ENCODE data around the gene GPR162. TPM values are rescaled to one million over a fixed set of nuclear protein-coding genes. Genes with fewer than 3 reads are reported as not detected.

The GPR162 gene, protein sequence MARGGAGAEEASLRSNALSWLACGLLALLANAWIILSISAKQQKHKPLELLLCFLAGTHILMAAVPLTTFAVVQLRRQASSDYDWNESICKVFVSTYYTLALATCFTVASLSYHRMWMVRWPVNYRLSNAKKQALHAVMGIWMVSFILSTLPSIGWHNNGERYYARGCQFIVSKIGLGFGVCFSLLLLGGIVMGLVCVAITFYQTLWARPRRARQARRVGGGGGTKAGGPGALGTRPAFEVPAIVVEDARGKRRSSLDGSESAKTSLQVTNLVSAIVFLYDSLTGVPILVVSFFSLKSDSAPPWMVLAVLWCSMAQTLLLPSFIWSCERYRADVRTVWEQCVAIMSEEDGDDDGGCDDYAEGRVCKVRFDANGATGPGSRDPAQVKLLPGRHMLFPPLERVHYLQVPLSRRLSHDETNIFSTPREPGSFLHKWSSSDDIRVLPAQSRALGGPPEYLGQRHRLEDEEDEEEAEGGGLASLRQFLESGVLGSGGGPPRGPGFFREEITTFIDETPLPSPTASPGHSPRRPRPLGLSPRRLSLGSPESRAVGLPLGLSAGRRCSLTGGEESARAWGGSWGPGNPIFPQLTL
- total RNA-seq: 41.1 and 51.0 TPM in 2 replicates
- 29.2 and 38.6 TPM in 2 replicates for polyA plus RNA-seq

DNA sequence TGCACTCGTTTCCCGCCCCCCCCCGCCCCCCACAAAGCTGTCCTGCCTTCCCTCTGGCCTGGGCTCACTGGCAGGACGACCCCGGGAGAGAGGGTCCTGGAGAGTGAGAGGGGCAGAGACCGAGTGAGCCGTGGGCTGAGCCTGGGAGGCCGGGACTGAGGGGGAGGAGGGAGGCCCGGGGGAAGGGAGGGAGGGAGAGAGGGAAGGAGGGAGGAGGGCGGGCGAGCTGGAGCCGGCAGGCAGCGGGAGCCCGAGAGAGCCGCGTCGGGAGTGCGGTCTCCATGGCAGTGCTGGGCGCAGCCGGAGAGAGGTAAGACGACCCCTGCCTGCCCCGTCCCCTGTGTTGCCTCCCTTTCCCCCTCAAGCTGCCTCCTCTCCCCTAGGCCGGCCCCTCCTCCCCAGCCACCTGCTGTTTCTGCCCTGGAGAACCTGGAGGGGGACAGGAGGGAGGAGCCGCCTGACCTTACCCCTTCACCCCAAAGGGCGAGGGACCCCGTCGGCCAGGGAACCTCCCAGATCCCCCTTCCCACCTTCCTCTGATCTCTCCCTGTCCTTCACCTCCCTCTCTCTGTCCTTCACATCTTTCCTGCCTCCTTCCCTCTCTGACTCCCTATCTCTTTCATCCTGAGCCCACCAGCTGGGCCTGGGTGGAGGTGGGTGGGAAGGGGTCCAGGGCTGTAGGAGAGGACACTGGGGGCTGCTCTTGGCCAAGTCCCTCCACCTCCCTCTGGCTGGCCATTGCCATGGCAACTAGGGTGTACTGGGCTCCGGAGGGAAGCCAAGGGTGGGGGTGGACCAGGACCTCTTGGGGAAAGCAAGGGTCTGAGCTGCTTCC lies at the start of gene GPR162:
GPR162 (plus strand) TSS at position 231 of the 835 bp plus-strand sequence. CDS start 2,078 bp downstream, outside the sequence.
- H3K27me3 ChIP-seq: no peaks in the 10 kb centered on the region
- peak; percentile 75 to 86 for DNase-seq (ENCODE audit: low read depth in 1 of 2, low spot score in 1 of 2)
- no peaks in the 10 kb centered on the region for H3K9me3 ChIP-seq (ENCODE audit: low read depth)
- peak within 1 kb of the TSS; percentile 70 for H3K27ac ChIP-seq
- no peaks in the 10 kb centered on the region for H3K36me3 ChIP-seq
- peaks cover 27% of the 10 kb centered on the region for H3K4me1 ChIP-seq (ENCODE audit: low read depth)
- H3K4me3 ChIP-seq: peak within 1 kb of the TSS; percentile 47
- TF ChIP-seq, protein P1, sequence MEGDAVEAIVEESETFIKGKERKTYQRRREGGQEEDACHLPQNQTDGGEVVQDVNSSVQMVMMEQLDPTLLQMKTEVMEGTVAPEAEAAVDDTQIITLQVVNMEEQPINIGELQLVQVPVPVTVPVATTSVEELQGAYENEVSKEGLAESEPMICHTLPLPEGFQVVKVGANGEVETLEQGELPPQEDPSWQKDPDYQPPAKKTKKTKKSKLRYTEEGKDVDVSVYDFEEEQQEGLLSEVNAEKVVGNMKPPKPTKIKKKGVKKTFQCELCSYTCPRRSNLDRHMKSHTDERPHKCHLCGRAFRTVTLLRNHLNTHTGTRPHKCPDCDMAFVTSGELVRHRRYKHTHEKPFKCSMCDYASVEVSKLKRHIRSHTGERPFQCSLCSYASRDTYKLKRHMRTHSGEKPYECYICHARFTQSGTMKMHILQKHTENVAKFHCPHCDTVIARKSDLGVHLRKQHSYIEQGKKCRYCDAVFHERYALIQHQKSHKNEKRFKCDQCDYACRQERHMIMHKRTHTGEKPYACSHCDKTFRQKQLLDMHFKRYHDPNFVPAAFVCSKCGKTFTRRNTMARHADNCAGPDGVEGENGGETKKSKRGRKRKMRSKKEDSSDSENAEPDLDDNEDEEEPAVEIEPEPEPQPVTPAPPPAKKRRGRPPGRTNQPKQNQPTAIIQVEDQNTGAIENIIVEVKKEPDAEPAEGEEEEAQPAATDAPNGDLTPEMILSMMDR (IDR thresholded peaks at IDR 0.05; ENCODE audit: low read depth, low read length): no peak

DNA sequence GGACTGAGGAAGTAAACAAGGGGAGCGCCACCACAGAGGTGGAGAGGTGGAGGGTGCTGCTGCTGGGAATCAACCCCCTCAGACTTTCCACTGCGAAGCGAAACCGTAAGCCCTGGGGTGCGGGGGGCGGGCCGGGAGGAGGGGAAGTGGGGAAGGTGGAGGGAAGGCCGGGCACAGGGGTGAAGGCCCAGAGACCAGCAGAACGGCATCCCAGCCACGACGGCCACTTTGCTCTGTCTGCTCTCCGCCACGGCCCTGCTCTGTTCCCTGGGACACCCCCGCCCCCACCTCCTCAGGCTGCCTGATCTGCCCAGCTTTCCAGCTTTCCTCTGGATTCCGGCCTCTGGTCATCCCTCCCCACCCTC lies 49.3 kb upstream of the GPR162 start, which contains the start of gene LAG3:
LAG3 (plus strand) TSS at position 190 of the 365 bp plus-strand sequence. CDS start 333 bp downstream, outside the sequence.
- peaks cover 29% of the 10 kb centered on the region for H3K27me3 ChIP-seq
- no peak within 1 kb of the TSS for H3K27ac ChIP-seq
- no peak for DNase-seq (ENCODE audit: low read depth in 1 of 2, low spot score in 1 of 2)
- H3K4me1 ChIP-seq (ENCODE audit: low read depth): peaks cover 10% of the 10 kb centered on the region
- H3K9me3 ChIP-seq (ENCODE audit: low read depth): no peaks in the 10 kb centered on the region
- no peaks in the 10 kb centered on the region for H3K36me3 ChIP-seq
- H3K4me3 ChIP-seq: no peak within 1 kb of the TSS
- TF ChIP-seq, protein P1 (IDR thresholded peaks at IDR 0.05; ENCODE audit: low read depth, low read length): no peak

DNA sequence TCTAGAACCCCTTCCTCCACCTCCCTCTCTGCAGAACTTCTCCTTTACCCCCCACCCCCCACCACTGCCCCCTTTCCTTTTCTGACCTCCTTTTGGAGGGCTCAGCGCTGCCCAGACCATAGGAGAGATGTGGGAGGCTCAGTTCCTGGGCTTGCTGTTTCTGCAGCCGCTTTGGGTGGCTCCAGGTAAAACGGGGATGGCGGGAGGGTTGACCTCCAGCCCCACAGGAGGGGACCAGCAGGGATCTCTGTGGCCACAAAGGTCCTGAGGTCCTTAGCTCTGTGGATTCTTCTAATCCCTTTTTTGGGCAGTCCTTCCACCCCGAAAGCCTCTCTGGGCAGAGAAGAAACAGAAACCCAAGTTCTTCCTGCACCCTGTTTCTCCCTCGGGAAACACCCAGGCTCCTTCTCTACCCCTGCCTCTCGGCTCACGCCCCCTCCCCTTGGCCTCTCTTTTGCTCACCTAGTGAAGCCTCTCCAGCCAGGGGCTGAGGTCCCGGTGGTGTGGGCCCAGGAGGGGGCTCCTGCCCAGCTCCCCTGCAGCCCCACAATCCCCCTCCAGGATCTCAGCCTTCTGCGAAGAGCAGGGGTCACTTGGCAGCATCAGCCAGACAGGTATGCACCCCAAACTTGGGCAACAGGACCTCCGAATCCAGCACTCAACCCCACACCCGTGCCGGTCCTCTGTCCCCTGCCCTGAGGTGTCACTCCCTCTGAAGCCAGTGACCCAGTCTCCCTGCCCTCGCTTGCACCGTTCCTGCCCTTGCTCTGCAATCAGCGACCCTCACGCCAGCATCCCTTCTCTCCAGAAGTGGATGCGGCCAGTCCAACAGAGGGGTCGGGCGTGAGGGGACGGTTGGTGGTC lies 48.7 kb upstream of the GPR162 start:
- Histone ChIP-seq H3K27ac (no peak overlapping the region), H3K27me3 (peaks cover 29% of the 10 kb centered on the region), H3K9me3 (ENCODE audit: low read depth) (no peaks in the 10 kb centered on the region), H3K4me3 (no peak overlapping the region), H3K4me1 (ENCODE audit: low read depth) (peaks cover 10% of the 10 kb centered on the region), H3K36me3 (no peaks in the 10 kb centered on the region)
- TF ChIP-seq, protein P1 (IDR thresholded peaks at IDR 0.05; ENCODE audit: low read depth, low read length): no peak
- DNase-seq (ENCODE audit: low read depth in 1 of 2, low spot score in 1 of 2): no peak

DNA sequence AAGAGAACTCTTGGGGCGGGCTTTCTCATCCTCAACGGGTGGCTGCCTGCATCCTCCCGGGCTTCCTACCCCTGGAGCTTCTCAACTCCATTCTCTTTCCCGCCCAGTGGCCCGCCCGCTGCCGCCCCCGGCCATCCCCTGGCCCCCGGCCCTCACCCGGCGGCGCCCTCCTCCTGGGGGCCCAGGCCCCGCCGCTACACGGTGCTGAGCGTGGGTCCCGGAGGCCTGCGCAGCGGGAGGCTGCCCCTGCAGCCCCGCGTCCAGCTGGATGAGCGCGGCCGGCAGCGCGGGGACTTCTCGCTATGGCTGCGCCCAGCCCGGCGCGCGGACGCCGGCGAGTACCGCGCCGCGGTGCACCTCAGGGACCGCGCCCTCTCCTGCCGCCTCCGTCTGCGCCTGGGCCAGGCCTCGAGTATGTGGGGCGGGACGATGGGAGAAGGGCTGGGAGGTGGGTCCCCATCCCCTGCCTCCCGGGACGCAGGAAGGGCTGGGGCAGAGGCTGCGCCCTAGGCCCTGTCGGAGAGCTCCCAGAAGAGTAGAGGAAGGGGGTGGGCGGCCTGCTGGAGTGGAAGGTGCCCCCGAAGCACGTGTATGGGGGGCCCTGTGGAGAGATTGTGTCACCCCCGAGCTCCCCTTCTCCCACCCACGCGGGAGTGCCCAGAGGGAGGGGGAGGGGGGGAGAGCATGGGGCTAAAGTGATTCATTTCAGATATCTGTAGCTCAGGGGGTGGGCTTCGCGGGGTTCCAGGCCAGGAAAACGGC lies 47.9 kb upstream of the GPR162 start:
- peak in 1 of 2 donors; percentile 44 for DNase-seq (ENCODE audit: low read depth in 1 of 2, low spot score in 1 of 2)

More for the DNA sequence above, 47.9 kb upstream of the GPR162 start:
- Histone ChIP-seq H3K4me3 (no peak overlapping the region), H3K27ac (no peak overlapping the region), H3K36me3 (no peaks in the 10 kb centered on the region), H3K4me1 (ENCODE audit: low read depth) (peaks cover 8% of the 10 kb centered on the region), H3K27me3 (peaks cover 29% of the 10 kb centered on the region), H3K9me3 (ENCODE audit: low read depth) (no peaks in the 10 kb centered on the region)
- TF ChIP-seq, protein P1 (IDR thresholded peaks at IDR 0.05; ENCODE audit: low read depth, low read length): no peak
